NCI-H748 treated with DMSO at 0.1 percent for 48 hours (cell line): ENCODE measurements around the gene PLIN5.
"Not testable (repeated sequence)": the region's sequence is repeated elsewhere in the genome, so short reads cannot be mapped to it uniquely, and the experiment has no call there.

Source experiments
- DNase-seq: peaks from one replicate; lab custom pipeline; 2025; lab: John Stamatoyannopoulos, UW

Gene PLIN5

GRCh38 chr19:4542896-4543841 lies 8.1 kb upstream of the PLIN5 start:
- no peak for DNase-seq

GRCh38 chr19:4541806-4542145 lies 6.8 kb upstream of the PLIN5 start:
- DNase-seq: not testable (repeated sequence)

- DNase-seq: no peak
Observed at GRCh38 chr19:4541114-4541805, 6.2 kb upstream of the PLIN5 start.

GRCh38 chr19:4539693-4540581 lies 4.9 kb upstream of the PLIN5 start, which contains the start of gene LRG1:
TSS of gene LRG1 (minus strand) at chr19:4540036. CDS start at chr19:4540013, 23 bp downstream.
- DNase-seq: no peak

- DNase-seq: no peak
Observed at GRCh38 chr19:4539169-4539692, 4.2 kb upstream of the PLIN5 start.

GRCh38 chr19:4538601-4538954 lies 3.6 kb upstream of the PLIN5 start:
- DNase-seq: no peak

- no peak for DNase-seq
Observed at GRCh38 chr19:4537953-4538600, 3.1 kb upstream of the PLIN5 start.

GRCh38 chr19:4536798-4537197 lies 1.8 kb upstream of the PLIN5 start:
- DNase-seq: no peak

- DNase-seq: no peak
Observed at GRCh38 chr19:4533835-4534424, 1.1 kb downstream of the PLIN5 start.

GRCh38 chr19:4533334-4533733 lies 1.7 kb downstream of the PLIN5 start:
- DNase-seq: no peak

- no peak for DNase-seq
Observed at GRCh38 chr19:4531562-4532165, 3.4 kb downstream of the PLIN5 start.

GRCh38 chr19:4529924-4530522 lies 5.0 kb downstream of the PLIN5 start:
- no peak for DNase-seq

- DNase-seq: no peak
Observed at GRCh38 chr19:4528843-4529242, 6.2 kb downstream of the PLIN5 start.

- DNase-seq: not testable (repeated sequence)
Observed at GRCh38 chr19:4527377-4527776, 7.6 kb downstream of the PLIN5 start.

- DNase-seq: no peak
Observed at GRCh38 chr19:4525563-4526002, 9.4 kb downstream of the PLIN5 start.

- DNase-seq: no peak
Observed at GRCh38 chr19:4524808-4525562, 10.0 kb downstream of the PLIN5 start.

- DNase-seq: no peak
Observed at GRCh38 chr19:4523306-4524110, 11.5 kb downstream of the PLIN5 start.

- no peak for DNase-seq
Observed at GRCh38 chr19:4522291-4523002, 12.6 kb downstream of the PLIN5 start.
